ENCODE results near the gene JAK2. TPM values are rescaled to one million over a fixed set of nuclear protein-coding genes. Genes with fewer than 3 reads are reported as not detected.

Gene JAK2
- total RNA-seq, 3 donors from 2014 or later, result 28.8 to 46.9 (median 35.4) TPM

GRCh38 chr9:4986296-4986695 lies 1.2 kb downstream of the JAK2 start:
- peak overlapping the region; percentile 95 to 100 for H3K27ac ChIP-seq
- no peak for DNase-seq (ENCODE audit: low spot score in 2 of 2)
- H3K27me3 ChIP-seq, result no peaks in the 10 kb centered on the region
- intact Hi-C loops (cut with DNase I; ENCODE audit: low total_unique reads), result loop anchor here (10.0 kb wide), 1 partner anchor 221 kb away; no protein-coding TSS in a partner anchor
- H3K4me3 ChIP-seq, result peak overlapping the region; percentile 93 to 98 (median 96)
- peaks cover 0 to 9% of the 10 kb centered on the region in 2 donors for H3K4me1 ChIP-seq
- no peaks in the 10 kb centered on the region for H3K36me3 ChIP-seq
- TF ChIP-seq CTCF (IDR thresholded peaks at IDR 0.05), result no peak
- TF ChIP-seq POLR2AphosphoS5 (IDR thresholded peaks at IDR 0.05), result no peak
- TF ChIP-seq POLR2A (IDR thresholded peaks at IDR 0.05), result no peak
- H3K9me3 ChIP-seq, result no peaks in the 10 kb centered on the region

GRCh38 chr9:4986783-4987182 lies 1.7 kb downstream of the JAK2 start:
- no peaks in the 10 kb centered on the region for H3K9me3 ChIP-seq
- H3K27me3 ChIP-seq, result no peaks in the 10 kb centered on the region
- intact Hi-C loops (cut with DNase I; ENCODE audit: low total_unique reads), result loop anchor here (10.0 kb wide), 1 partner anchor 222 kb away; no protein-coding TSS in a partner anchor
- H3K36me3 ChIP-seq, result no peaks in the 10 kb centered on the region
- DNase-seq (ENCODE audit: low spot score in 2 of 2), result no peak
- H3K27ac ChIP-seq, result no peak overlapping the region
- TF ChIP-seq POLR2AphosphoS5 (IDR thresholded peaks at IDR 0.05), result no peak
- no peak for TF ChIP-seq CTCF (IDR thresholded peaks at IDR 0.05)
- no peak for TF ChIP-seq POLR2A (IDR thresholded peaks at IDR 0.05)
- H3K4me3 ChIP-seq, result peak overlapping the region; percentile 93 to 98 (median 96)
- H3K4me1 ChIP-seq, result peaks cover 0 to 9% of the 10 kb centered on the region in 2 donors

- Histone ChIP-seq H3K27me3 (no peaks in the 10 kb centered on the region), H3K9me3 (peaks cover 3 to 5% of the 10 kb centered on the region in 2 donors), H3K4me3 (peak overlapping the region; percentile 52 to 96 (median 93)), H3K4me1 (peaks cover 0 to 9% of the 10 kb centered on the region in 2 donors), H3K36me3 (no peaks in the 10 kb centered on the region), H3K27ac (peak overlapping the region in 1 of 2 donors; percentile 21)
- TF ChIP-seq POLR2AphosphoS5 (IDR thresholded peaks at IDR 0.05) (no peak), CTCF (IDR thresholded peaks at IDR 0.05) (peak; percentile 30 to 68 (median 52))
- intact Hi-C loops (cut with DNase I; ENCODE audit: low total_unique reads), result loop anchor here (10.0 kb wide), 1 partner anchor 223 kb away; no protein-coding TSS in a partner anchor
- DNase-seq (ENCODE audit: low spot score in 2 of 2), result no peak
These were observed 2.9 kb downstream of the JAK2 start for GRCh38 chr9:4987961-4988421.

- no peak for DNase-seq (ENCODE audit: low spot score in 2 of 2)
- intact Hi-C loops (cut with DNase I; ENCODE audit: low total_unique reads), result no loop called here
- Histone ChIP-seq H3K27ac (no peak overlapping the region), H3K36me3 (no peaks in the 10 kb centered on the region), H3K27me3 (no peaks in the 10 kb centered on the region), H3K4me1 (peaks cover 0 to 6% of the 10 kb centered on the region in 2 donors), H3K9me3 (peaks cover 3 to 9% of the 10 kb centered on the region in 2 donors), H3K4me3 (no peak overlapping the region)
- TF ChIP-seq POLR2A (IDR thresholded peaks at IDR 0.05) (no peak), CTCF (IDR thresholded peaks at IDR 0.05) (no peak), POLR2AphosphoS5 (IDR thresholded peaks at IDR 0.05) (no peak)
These were observed 7.8 kb downstream of the JAK2 start for GRCh38 chr9:4992872-4993271.

- H3K4me1 ChIP-seq, result no peaks in the 10 kb centered on the region
- H3K27me3 ChIP-seq, result no peaks in the 10 kb centered on the region
- intact Hi-C loops (cut with DNase I; ENCODE audit: low total_unique reads), result no loop called here
- no peak for TF ChIP-seq CTCF (IDR thresholded peaks at IDR 0.05)
- no peak overlapping the region for H3K4me3 ChIP-seq
- peaks cover 3 to 9% of the 10 kb centered on the region in 2 donors for H3K9me3 ChIP-seq
- no peak for DNase-seq (ENCODE audit: low spot score in 2 of 2)
- no peaks in the 10 kb centered on the region for H3K36me3 ChIP-seq
- H3K27ac ChIP-seq, result peak overlapping the region in 1 of 2 donors; percentile 8
These were observed 9.3 kb downstream of the JAK2 start for GRCh38 chr9:4994166-4994890.
